22Rv1 (cell line): Measurements from ENCODE around the gene TMEM42.

ENCODE experiments used
- H3K27ac ChIP-seq: fragments of 450-650 bp; 2 replicates; pipeline ENCODE4 v1.5.1; 2017
- ZFX ChIP-seq: fragments of 450-650 bp; IDR thresholded peaks from 2 replicates; pipeline ENCODE4 v1.6.1; 2017; ENCODE audit warnings: antibody characterized with exemption, borderline replicate concordance
- TF ChIP-seq, protein P1 (sequence below): fragments of 450-650 bp; IDR thresholded peaks from 2 replicates; pipeline ENCODE4 v1.5.1; 2017; ENCODE audit warnings: mild to moderate bottlenecking

The TMEM42 gene

DNA sequence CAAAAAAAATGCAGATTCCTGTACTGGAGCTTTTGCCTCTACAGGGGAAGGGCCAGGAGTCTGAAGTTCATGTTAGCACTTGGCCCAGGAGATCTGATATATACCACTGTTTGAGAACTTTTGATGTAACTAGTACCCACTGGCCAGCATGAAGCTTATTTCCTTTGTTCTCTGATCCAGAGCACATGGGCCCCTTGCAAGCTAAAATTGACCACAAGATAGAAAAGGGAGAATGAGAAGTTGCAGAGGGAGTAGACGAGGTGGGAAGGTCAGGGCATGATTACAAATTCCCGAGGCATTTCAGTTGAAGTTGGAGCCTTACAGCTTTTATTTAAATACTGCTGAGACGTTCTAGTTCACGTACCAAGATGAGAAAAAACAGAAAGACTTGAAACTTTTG lies 40.9 kb downstream of the TMEM42 start:
- H3K27ac ChIP-seq, result no peak overlapping the region
- no peak for TF ChIP-seq ZFX
- TF ChIP-seq, protein P1, sequence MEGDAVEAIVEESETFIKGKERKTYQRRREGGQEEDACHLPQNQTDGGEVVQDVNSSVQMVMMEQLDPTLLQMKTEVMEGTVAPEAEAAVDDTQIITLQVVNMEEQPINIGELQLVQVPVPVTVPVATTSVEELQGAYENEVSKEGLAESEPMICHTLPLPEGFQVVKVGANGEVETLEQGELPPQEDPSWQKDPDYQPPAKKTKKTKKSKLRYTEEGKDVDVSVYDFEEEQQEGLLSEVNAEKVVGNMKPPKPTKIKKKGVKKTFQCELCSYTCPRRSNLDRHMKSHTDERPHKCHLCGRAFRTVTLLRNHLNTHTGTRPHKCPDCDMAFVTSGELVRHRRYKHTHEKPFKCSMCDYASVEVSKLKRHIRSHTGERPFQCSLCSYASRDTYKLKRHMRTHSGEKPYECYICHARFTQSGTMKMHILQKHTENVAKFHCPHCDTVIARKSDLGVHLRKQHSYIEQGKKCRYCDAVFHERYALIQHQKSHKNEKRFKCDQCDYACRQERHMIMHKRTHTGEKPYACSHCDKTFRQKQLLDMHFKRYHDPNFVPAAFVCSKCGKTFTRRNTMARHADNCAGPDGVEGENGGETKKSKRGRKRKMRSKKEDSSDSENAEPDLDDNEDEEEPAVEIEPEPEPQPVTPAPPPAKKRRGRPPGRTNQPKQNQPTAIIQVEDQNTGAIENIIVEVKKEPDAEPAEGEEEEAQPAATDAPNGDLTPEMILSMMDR, result no peak

DNA sequence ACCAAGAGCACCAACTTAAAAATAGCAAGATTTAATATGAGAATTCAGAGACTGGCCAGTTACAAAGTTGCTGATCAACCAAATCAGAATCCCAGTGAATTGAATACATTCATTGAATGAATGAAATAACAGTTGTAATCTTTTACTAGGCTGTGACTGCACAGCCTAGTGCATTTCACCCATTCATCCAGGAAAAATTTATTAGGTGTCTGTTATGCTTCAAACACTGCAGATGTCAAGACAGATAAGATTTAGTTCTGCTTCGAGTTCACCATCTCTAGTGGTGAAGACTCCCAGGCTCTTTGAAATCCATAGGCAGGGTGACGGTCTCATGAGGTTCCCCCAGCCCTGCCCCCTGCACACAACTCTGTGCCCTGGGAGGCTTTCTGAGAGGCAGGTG lies 41.6 kb downstream of the TMEM42 start:
- no peak overlapping the region for H3K27ac ChIP-seq
- TF ChIP-seq ZFX, result no peak
- TF ChIP-seq, protein P1, result no peak

DNA sequence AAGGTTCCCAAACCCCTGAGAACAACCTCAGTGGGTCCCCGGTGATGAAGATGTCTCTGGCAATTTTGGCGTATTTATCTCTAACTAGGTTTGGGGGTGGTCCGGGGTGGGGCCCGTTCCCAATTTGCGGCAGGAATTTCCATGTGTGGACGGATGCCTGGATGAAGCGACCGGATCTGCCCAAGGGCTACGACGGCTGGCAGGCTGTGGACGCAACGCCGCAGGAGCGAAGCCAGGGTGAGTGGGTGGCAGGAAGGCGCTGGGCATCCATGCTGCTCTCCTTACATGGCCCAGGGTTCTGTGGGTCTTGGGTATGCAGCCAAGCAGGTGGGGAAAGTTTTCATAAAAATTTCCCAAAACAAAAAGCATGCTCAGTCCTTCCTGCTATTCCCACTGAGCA lies 42.0 kb downstream of the TMEM42 start:
- TF ChIP-seq ZFX, result no peak
- TF ChIP-seq, protein P1, result no peak
- no peak overlapping the region for H3K27ac ChIP-seq

DNA sequence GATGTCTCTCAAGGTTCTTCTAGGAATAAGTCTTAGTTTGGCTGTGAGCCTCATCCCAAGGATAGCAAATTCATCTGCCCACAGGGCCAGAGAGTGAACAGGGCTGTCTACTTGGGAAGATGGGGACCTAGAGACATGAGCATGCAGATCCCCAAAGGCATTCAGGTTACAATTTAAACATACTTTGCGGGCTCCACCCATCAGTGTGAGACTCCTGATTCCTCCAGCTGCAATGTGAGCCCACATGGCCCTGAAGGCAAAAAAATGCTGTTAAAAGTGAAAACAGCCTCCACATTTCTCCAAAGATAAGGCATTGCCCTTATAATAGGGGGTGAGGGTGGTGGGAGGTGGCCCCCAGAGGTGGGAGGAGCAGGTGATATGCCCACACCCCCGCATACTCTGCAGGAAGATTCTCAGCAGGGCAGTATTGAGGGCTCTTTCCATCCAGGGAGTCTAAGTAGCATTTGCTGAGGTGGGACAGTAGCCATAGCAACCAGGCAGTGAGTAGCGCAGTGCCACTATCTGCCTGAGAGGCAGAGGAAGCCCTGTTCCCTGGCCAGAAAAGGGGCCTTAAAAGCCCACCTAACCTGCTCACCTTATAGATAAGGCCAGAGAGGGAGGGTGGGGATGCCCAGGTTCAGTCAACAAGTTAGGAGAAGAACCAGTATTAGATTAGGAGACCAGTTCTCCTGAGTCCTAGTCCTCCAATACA lies 43.9 kb downstream of the TMEM42 start:
- H3K27ac ChIP-seq, result no peak overlapping the region
- TF ChIP-seq, protein P1, result no peak
- TF ChIP-seq ZFX, result no peak

DNA sequence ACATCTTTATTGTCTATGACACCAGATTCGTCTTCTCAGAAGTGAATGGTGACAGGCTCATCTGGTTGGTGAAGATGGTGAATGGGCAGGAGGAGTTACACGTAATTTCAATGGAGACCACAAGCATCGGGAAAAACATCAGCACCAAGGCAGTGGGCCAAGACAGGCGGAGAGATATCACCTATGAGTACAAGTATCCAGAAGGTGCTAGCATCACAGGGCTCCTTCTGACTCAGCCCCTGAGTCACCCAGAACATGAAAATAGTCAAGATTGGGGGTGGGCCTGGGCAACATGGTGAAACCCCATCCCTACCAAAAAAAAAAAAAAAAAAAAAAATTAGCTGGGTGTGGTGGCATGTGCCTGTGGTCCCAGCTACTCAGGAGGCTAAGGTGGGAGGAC lies 45.3 kb downstream of the TMEM42 start:
- no peak overlapping the region for H3K27ac ChIP-seq
- no peak for TF ChIP-seq ZFX
- TF ChIP-seq, protein P1, result no peak

DNA sequence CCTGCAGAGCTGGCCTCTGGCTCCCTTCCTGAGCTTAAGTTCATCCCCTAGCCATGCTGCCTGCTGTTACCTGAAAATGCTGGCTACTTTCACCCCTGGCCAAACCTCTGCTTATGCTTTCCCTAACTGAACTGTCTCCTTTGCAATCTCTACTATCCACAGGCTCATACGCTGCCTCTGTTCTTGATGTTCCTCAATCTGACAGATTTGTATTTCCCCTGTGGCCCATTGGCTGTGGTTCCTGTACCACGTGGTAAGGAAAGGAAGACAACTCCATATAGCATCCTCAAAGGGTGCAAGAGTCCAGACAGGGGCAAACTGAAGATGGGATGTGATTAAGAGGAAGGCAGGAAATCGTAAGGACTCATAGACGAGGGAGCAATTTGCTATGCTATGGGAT lies 45.9 kb downstream of the TMEM42 start:
- no peak overlapping the region for H3K27ac ChIP-seq
- TF ChIP-seq, protein P1, result no peak
- TF ChIP-seq ZFX, result no peak

DNA sequence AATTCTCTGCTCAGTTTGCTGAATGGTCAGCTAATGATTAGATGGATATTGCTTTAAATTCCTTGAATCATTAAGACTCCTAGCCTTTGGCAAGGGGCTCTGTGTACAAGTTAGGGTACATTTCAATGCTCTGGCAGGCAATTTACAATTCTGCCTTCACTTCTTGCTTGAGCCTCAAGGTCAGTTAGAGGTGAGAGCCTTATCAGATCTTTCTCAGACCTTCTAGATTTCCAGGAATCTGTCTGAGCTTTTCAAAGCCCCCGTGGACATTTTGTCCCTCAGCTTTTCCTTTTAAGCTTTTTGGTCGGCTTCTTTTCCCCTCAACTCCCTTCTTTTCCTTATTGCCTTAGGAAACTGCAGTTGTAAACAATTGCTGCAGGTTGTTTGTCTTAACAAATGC lies 47.4 kb downstream of the TMEM42 start:
- H3K27ac ChIP-seq, result no peak overlapping the region
- TF ChIP-seq ZFX, result no peak
- TF ChIP-seq, protein P1, result no peak
